SK-N-SH treated with all-trans-retinoic acid at 6 μM for 48 hours (cell line): ENCODE results near the gene C22orf23.

ENCODE experiments used
- ATAC-seq: fragments of 200-7000 bp; cut with Tn5 transposase; 3 replicates; pipeline ENCODE4 v1.9.1; 2020; ENCODE audit warnings: mild to moderate bottlenecking, moderate library complexity
- BACH2 ChIP-seq: fragments of 250-450 bp; sonication (Bioruptor Pico); IDR thresholded peaks from 2 replicates; pipeline ENCODE4 v1.9.0; 2021; ENCODE audit warnings: mild to moderate bottlenecking, borderline replicate concordance
- CREB5 ChIP-seq: fragments of 250-450 bp; sonication (Bioruptor Pico); IDR thresholded peaks from 2 replicates; pipeline ENCODE4 v1.5.1; 2020; ENCODE audit warnings: low read depth, mild to moderate bottlenecking, moderate library complexity
- CSDC2 ChIP-seq: fragments of 250-450 bp; sonication (Bioruptor Pico); IDR thresholded peaks from 2 replicates; pipeline ENCODE4 v1.5.0; 2020; ENCODE audit warnings: mild to moderate bottlenecking, moderate library complexity
- ESRRG ChIP-seq: fragments of 250-450 bp; sonication (Bioruptor Pico); IDR thresholded peaks from 2 replicates; pipeline ENCODE4 v1.6.1; 2021; ENCODE audit warnings: mild to moderate bottlenecking
- ISL1 ChIP-seq: fragments of 250-450 bp; sonication (Bioruptor Pico); IDR thresholded peaks from 2 replicates; pipeline ENCODE4 v2.1.2; 2022; ENCODE audit warnings: mild to moderate bottlenecking, moderate library complexity
- PATZ1 ChIP-seq: fragments of 250-450 bp; sonication (Bioruptor Pico); IDR thresholded peaks from 2 replicates; pipeline ENCODE4 v1.8.0; 2020; ENCODE audit warnings: mild to moderate bottlenecking, moderate library complexity, borderline replicate concordance
- PPARA ChIP-seq: fragments of 250-450 bp; sonication (Bioruptor Pico); IDR thresholded peaks from 2 replicates; pipeline ENCODE4 v1.5.0; 2020; ENCODE audit warnings: mild to moderate bottlenecking, borderline replicate concordance
- RARB ChIP-seq: fragments of 250-450 bp; sonication (Bioruptor Pico); IDR thresholded peaks from 2 replicates; pipeline ENCODE4 v1.8.0; 2021; ENCODE audit warnings: mild to moderate bottlenecking, moderate library complexity
- SNAI2 ChIP-seq: fragments of 250-450 bp; sonication (Bioruptor Pico); IDR thresholded peaks from 2 replicates; pipeline ENCODE4 v1.5.0; 2020; ENCODE audit warnings: mild to moderate bottlenecking, moderate library complexity
- TCF4 ChIP-seq: fragments of 250-450 bp; sonication (Bioruptor Pico); IDR thresholded peaks from 2 replicates; pipeline ENCODE4 v1.8.0; 2021; ENCODE audit warnings: mild to moderate bottlenecking, moderate library complexity, borderline replicate concordance
- ZC3H10 ChIP-seq: fragments of 250-450 bp; sonication (Bioruptor Pico); IDR thresholded peaks from 2 replicates; pipeline ENCODE4 v1.5.1; 2021; ENCODE audit warnings: mild to moderate bottlenecking, moderate library complexity
- ZFP30 ChIP-seq: fragments of 450-650 bp; formaldehyde crosslinking; IDR thresholded peaks from 2 replicates; pipeline ENCODE4 v1.5.0; 2022; ENCODE audit warnings: mild to moderate bottlenecking, moderate library complexity
- ZNF565 ChIP-seq: fragments of 450-650 bp; formaldehyde crosslinking; conservative IDR thresholded peaks from 2 replicates; pipeline ENCODE4 v1.5.0; 2020; ENCODE audit warnings: low read depth, mild to moderate bottlenecking, moderate library complexity
- ZNF70 ChIP-seq: fragments of 450-650 bp; formaldehyde crosslinking; IDR thresholded peaks from 2 replicates; pipeline ENCODE4 v1.5.0; 2020; ENCODE audit warnings: mild to moderate bottlenecking, moderate library complexity
- ZNF8 ChIP-seq: fragments of 450-650 bp; formaldehyde crosslinking; IDR thresholded peaks from 2 replicates; pipeline ENCODE4 v1.5.0; 2020; ENCODE audit warnings: mild to moderate bottlenecking, moderate library complexity
- TF ChIP-seq, protein P1 (sequence below): fragments of 250-450 bp; sonication (Bioruptor Pico); IDR thresholded peaks from 2 replicates; pipeline ENCODE4 v1.8.0; 2021; ENCODE audit warnings: low read depth, mild to moderate bottlenecking, moderate library complexity, borderline replicate concordance
- TF ChIP-seq, protein P2 (sequence below): fragments of 250-450 bp; sonication (Bioruptor Pico); IDR thresholded peaks from 2 replicates; pipeline ENCODE4 v1.5.0; 2020; ENCODE audit warnings: mild to moderate bottlenecking, moderate library complexity
- TF ChIP-seq, protein P3 (sequence below): fragments of 250-450 bp; sonication (Bioruptor Pico); IDR thresholded peaks from 2 replicates; pipeline ENCODE4 v1.5.1; 2021; ENCODE audit warnings: mild to moderate bottlenecking, moderate library complexity

C22orf23 gene

GRCh38 chr22:37918580-37919270 is 34.7 kb downstream of the C22orf23 start (continued):
- TF ChIP-seq CREB5 (no peak), ZNF565 (CRISPR knock-in tag) (no peak), PATZ1 (no peak), BACH2 (CRISPR knock-in tag) (no peak), ESRRG (CRISPR knock-in tag) (no peak), SNAI2 (CRISPR knock-in tag) (no peak)

DNA sequence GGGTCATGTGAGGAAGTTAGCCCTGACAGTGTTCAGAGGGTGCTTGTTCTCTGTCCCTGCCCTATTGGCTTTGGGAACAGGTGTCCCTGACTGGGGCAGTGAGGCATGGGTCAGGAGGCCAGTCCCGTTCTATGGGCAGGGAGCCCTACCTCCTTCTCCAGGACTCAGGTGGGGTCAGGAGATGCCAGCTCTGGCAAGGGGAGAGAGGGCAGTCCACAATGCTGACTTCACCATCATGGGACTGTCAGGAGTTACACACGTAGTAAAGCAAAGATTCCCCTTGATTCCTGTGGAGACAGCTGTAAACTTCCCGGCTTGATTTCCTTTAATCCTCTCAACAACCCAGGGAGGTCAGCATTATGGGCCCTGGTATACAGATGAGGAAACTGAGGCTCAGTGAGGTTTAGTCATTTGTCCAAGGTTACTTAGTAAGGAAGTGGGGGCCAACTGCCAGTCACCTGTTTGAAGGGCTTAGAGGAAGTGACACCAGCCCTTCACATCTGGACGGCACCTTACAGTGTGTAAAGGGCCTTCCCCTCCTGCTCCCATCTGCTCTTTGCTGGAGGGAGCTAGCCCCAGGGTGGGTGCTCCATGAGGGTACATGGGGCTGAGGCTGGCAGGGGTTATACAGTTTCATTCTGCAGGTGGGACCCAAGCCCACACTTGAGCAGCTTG is 35.4 kb downstream of the C22orf23 start:
- TF ChIP-seq BACH2 (CRISPR knock-in tag) (no peak), PATZ1 (no peak), ZC3H10 (CRISPR knock-in tag) (no peak), TCF4 (CRISPR knock-in tag) (no peak), ZNF565 (CRISPR knock-in tag) (no peak), CSDC2 (CRISPR knock-in tag) (no peak), ESRRG (CRISPR knock-in tag) (no peak), SNAI2 (CRISPR knock-in tag) (no peak), CREB5 (no peak), ZNF70 (no peak), ISL1 (CRISPR knock-in tag) (no peak), PPARA (CRISPR knock-in tag) (no peak), RARB (CRISPR knock-in tag) (no peak), ZNF8 (no peak), ZFP30 (CRISPR knock-in tag) (no peak)
- TF ChIP-seq, protein P1, sequence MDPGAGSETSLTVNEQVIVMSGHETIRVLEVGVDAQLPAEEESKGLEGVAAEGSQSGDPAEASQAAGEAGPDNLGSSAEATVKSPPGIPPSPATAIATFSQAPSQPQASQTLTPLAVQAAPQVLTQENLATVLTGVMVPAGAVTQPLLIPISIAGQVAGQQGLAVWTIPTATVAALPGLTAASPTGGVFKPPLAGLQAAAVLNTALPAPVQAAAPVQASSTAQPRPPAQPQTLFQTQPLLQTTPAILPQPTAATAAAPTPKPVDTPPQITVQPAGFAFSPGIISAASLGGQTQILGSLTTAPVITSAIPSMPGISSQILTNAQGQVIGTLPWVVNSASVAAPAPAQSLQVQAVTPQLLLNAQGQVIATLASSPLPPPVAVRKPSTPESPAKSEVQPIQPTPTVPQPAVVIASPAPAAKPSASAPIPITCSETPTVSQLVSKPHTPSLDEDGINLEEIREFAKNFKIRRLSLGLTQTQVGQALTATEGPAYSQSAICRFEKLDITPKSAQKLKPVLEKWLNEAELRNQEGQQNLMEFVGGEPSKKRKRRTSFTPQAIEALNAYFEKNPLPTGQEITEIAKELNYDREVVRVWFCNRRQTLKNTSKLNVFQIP (CRISPR knock-in tag), result no peak
- TF ChIP-seq, protein P2, sequence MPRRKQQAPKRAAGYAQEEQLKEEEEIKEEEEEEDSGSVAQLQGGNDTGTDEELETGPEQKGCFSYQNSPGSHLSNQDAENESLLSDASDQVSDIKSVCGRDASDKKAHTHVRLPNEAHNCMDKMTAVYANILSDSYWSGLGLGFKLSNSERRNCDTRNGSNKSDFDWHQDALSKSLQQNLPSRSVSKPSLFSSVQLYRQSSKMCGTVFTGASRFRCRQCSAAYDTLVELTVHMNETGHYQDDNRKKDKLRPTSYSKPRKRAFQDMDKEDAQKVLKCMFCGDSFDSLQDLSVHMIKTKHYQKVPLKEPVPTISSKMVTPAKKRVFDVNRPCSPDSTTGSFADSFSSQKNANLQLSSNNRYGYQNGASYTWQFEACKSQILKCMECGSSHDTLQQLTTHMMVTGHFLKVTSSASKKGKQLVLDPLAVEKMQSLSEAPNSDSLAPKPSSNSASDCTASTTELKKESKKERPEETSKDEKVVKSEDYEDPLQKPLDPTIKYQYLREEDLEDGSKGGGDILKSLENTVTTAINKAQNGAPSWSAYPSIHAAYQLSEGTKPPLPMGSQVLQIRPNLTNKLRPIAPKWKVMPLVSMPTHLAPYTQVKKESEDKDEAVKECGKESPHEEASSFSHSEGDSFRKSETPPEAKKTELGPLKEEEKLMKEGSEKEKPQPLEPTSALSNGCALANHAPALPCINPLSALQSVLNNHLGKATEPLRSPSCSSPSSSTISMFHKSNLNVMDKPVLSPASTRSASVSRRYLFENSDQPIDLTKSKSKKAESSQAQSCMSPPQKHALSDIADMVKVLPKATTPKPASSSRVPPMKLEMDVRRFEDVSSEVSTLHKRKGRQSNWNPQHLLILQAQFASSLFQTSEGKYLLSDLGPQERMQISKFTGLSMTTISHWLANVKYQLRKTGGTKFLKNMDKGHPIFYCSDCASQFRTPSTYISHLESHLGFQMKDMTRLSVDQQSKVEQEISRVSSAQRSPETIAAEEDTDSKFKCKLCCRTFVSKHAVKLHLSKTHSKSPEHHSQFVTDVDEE (CRISPR knock-in tag), result no peak
- TF ChIP-seq, protein P3, sequence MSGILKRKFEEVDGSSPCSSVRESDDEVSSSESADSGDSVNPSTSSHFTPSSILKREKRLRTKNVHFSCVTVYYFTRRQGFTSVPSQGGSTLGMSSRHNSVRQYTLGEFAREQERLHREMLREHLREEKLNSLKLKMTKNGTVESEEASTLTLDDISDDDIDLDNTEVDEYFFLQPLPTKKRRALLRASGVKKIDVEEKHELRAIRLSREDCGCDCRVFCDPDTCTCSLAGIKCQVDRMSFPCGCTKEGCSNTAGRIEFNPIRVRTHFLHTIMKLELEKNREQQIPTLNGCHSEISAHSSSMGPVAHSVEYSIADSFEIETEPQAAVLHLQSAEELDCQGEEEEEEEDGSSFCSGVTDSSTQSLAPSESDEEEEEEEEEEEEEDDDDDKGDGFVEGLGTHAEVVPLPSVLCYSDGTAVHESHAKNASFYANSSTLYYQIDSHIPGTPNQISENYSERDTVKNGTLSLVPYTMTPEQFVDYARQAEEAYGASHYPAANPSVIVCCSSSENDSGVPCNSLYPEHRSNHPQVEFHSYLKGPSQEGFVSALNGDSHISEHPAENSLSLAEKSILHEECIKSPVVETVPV (CRISPR knock-in tag), result no peak
- no peak for ATAC-seq
